RWPE1 (cell line): ENCODE data around the gene SLC38A10.

Experiments used
- CTCF ChIA-PET: fragments of 350-600 bp; sonication (Branson Sonifier 250); formaldehyde crosslinking; extraction: SDS; loops from one replicate; lab custom pipeline; 2021; lab: Yijun Ruan, JAX
- POLR2A ChIA-PET: fragments of 400-600 bp; formaldehyde crosslinking; extraction: SDS; loops from one replicate; lab custom pipeline; 2020; ENCODE audit warnings: antibody characterized with exemption; ENCODE audit not compliant: low non-redundant PET; lab: Yijun Ruan, JAX
- DNase-seq: peaks from one replicate; pipeline ENCODE4 v3.0.0; 2012; ENCODE audit warnings: low spot score
- H3K27ac ChIP-seq: fragments of 450-650 bp; 2 replicates; pipeline ENCODE4 v1.5.1; 2017
- TF ChIP-seq, protein P1 (sequence below): fragments of 450-650 bp; conservative IDR thresholded peaks from 2 replicates; pipeline ENCODE4 v1.5.1; 2017; ENCODE audit warnings: low read depth, mild to moderate bottlenecking

SLC38A10 gene

DNA sequence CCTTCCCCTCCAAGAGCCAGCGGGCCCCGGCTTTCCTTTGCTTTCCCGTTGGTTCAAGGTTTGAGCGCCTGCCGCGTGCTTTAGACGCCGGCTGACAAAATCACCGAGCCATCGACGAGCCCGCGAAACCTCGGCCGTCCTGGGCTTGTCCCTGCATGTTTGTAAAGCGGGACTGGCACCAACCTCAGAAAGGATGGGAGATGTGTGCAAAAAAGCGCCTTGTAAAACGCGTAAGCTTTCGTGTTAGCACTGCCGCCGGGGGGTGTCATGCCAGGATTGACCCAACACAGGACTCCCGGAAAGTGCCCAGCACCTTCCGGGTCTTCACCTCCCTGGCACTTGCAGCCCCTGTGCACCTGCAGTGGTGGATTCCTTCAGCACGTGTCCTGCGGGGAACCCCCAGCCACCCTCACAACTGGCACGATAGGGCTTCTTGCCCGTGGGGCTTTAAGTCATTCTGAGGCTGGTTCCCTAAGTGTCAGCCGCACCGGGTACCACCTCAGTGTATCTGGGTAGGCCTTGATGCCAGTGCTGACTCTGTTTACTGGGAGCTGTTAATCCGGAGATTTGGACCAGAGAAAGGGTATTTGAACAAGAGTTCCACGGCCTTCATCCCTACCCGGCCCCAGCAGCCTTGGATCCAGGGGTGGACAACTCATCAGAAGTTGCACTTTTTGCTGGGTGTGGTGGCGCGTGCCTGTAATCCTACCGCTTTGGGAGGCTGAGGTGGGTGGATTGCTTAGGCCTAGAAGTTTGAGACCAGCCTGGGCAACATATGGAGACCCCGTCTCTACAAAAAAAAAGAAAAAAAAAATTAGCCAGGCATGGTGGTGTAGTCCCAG, 55.2 kb downstream of the SLC38A10 start:
- ChIA-PET CTCF (interaction anchor here (0.6 kb wide), 4 partner anchors 16 to 609 kb away, joined by 3 to 4 read pairs (median 3); no protein-coding TSS in a partner anchor), POLR2A (interaction anchor here (1.6 kb wide), 1 partner anchor 17 kb away, joined by 8 read pairs; the partner anchor contains the start of gene CEP131)
- H3K27ac ChIP-seq: peak overlapping the region; percentile 92
- TF ChIP-seq, protein P1, sequence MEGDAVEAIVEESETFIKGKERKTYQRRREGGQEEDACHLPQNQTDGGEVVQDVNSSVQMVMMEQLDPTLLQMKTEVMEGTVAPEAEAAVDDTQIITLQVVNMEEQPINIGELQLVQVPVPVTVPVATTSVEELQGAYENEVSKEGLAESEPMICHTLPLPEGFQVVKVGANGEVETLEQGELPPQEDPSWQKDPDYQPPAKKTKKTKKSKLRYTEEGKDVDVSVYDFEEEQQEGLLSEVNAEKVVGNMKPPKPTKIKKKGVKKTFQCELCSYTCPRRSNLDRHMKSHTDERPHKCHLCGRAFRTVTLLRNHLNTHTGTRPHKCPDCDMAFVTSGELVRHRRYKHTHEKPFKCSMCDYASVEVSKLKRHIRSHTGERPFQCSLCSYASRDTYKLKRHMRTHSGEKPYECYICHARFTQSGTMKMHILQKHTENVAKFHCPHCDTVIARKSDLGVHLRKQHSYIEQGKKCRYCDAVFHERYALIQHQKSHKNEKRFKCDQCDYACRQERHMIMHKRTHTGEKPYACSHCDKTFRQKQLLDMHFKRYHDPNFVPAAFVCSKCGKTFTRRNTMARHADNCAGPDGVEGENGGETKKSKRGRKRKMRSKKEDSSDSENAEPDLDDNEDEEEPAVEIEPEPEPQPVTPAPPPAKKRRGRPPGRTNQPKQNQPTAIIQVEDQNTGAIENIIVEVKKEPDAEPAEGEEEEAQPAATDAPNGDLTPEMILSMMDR: no peak
- no peak for DNase-seq

- CTCF ChIA-PET: interaction anchor here (0.6 to 0.9 kb wide), 2 partner anchors 15 to 96 kb away, joined by 3 read pairs; no protein-coding TSS in a partner anchor
- peak; percentile 99 for DNase-seq
- POLR2A ChIA-PET: interaction anchor here (0.5 to 1.6 kb wide), 6 partner anchors 16 to 590 kb away, joined by 3 to 8 read pairs (median 4); partner anchors contain the start of gene CEP131
Observed at GRCh38 chr17:81238815-81239713, 56.0 kb downstream of the SLC38A10 start, which contains the start of the genes NDUFAF8 and TEPSIN. TSS of gene NDUFAF8 (plus strand) at chr17:81239318. CDS start at chr17:81239364, 46 bp downstream. TSS of gene TEPSIN (minus strand) at chr17:81239055. CDS start at chr17:81239033, 22 bp downstream.

DNA sequence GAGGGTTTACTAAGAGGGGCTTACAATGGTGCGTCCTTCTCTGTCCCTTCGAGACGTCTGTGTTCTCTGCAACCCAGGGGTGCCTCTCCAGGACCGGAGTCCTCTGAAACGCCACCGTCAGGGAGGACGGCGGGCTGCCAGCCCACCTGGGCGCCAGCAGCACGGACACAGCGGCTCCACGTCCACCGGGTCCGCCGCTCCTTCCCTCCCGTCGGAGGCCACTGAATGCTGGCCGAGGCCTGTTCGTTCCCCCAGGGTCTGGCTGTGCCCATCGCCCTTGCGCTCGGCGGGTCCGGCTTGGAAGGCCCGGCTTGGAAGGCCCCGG, 56.7 kb downstream of the SLC38A10 start:
- H3K27ac ChIP-seq: peak overlapping the region; percentile 92
- ChIA-PET POLR2A (interaction anchor here (0.6 to 1.6 kb wide), 5 partner anchors 16 to 191 kb away, joined by 3 to 8 read pairs (median 4); partner anchors contain the start of gene CEP131), CTCF (interaction anchor here (0.9 kb wide), 1 partner anchor 95 kb away, joined by 3 read pairs; no protein-coding TSS in a partner anchor)
- TF ChIP-seq, protein P1: no peak
- DNase-seq: no peak

More at GRCh38 chr17:81238815-81239713, 56.0 kb downstream of the SLC38A10 start, which contains the start of the genes NDUFAF8 and TEPSIN:
- TF ChIP-seq, protein P1: no peak
- H3K27ac ChIP-seq: peak within 1 kb of the TSS; percentile 92

DNA sequence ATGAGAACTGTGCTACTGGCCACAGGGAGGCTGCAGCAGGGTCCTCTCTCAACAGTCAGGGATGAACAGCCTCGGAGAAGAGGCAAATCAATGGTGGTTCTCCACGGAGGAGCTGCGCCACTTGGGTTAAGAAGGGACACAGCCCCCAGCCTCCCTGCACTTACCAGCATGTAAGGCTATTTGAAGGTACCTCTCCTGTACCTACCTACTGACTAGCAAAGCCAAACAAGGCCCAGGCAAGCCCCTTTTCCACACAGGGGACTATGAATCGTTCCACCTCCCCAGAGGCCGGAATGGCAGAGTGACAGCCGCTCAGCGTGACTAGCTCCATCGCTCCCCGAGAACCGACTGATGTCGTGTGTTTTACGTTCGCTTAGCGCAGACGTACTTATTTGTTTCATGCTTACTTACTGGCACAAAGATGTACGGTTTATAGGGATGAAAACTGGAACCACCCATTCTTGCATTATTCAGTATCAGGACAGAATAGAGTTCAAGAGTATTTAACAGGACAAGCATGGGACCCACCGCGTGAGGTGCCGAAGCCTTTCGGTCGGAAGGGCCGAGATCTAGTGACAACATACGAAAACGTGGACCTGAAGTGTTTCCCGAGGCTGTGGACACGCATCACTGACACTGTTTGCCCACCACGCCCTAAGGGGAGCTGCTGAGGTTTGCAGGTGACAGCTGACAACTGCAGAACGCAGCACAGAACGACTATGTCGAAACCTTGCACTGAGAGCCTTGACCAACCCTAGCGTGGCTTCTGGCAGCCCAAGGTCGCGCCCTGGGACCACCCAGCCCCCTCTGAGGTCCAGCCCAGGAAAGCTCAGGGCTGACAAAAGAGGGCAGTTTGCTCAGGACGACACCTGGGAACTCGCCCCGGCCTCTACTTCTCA, 57.3 kb downstream of the SLC38A10 start:
- TF ChIP-seq, protein P1: no peak
- peak overlapping the region; percentile 92 for H3K27ac ChIP-seq
- ChIA-PET CTCF (interaction anchor here (0.9 kb wide), 1 partner anchor 95 kb away, joined by 3 read pairs; no protein-coding TSS in a partner anchor), POLR2A (interaction anchor here (0.6 to 1.6 kb wide), 3 partner anchors 15 to 192 kb away, joined by 4 to 8 read pairs (median 4); partner anchors contain the start of gene CEP131)
- no peak for DNase-seq

DNA sequence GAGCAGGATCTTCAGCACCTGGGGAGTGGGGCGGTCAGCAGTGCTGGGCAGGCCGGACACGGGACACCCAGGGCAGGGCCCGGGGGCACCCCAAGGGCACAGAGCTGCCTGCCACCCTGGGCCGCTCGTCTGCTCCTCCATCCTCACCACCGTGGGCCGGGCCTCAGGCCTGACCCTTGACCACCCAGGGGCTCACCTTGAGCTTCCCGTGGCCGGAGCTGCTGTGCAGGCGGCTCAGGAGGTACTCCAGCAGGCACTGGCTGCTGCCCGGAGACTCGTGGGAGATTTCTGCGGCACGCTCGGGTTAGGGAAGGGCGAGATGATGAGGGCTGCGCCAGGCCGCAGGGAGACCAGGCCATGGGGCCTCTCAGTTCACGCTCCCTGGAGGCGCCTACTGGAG, 58.3 kb downstream of the SLC38A10 start:
- TF ChIP-seq, protein P1: no peak
- DNase-seq: no peak
- CTCF ChIA-PET: no interaction called here
- POLR2A ChIA-PET: no interaction called here
- no peak overlapping the region for H3K27ac ChIP-seq
